ENCODE measurements around the gene WDR70. TPM values are rescaled to one million over a fixed set of nuclear protein-coding genes. Genes with fewer than 3 reads are reported as not detected.

WDR70 gene
- polyA plus RNA-seq, 1 of the 3 experiments (the other 2 are of a cell fraction) = 14.2 TPM

GRCh38 chr5:37723162-37723961 lies 344.2 kb downstream of the WDR70 start (continued):
- no peak for TF ChIP-seq NFIC (IDR thresholded peaks at IDR 0.05; ENCODE audit: borderline replicate concordance)

GRCh38 chr5:37724395-37725125 lies 345.4 kb downstream of the WDR70 start:
- ChIA-PET POLR2A (no interaction called here), CTCF (interaction anchor here (0.7 to 2.0 kb wide), 3 partner anchors 11 to 29 kb away, joined by 3 to 7 read pairs (median 3); no protein-coding TSS in a partner anchor)
- Histone ChIP-seq H3K9me3 (no peaks in the 10 kb centered on the region), H3K79me2 (ENCODE audit: insufficient read depth) (no peaks in the 10 kb centered on the region), H3K36me3 (replicated peaks in 1 of 2; ENCODE audit: control insufficient read depth in 1 of 2, insufficient read depth in 2 of 2, low read length in 1 of 2) (peaks cover 14% of the 10 kb centered on the region in 2 experiments), H4K20me1 (ENCODE audit: insufficient read depth) (no peaks in the 10 kb centered on the region), H3K4me2 (peak overlapping the region; percentile 32), H3K27me3 (ENCODE audit: insufficient read depth) (no peaks in the 10 kb centered on the region), H3K27ac (ENCODE audit: low read depth in 2 of 2, low read length in 1 of 2) (peak overlapping the region; percentile 30 to 92; a peak in 3 of 4 replicates), H3K9ac (peak overlapping the region; percentile 45; the same call in 1 of the 2 replicates), H2AFZ (ENCODE audit: low read depth) (no peak overlapping the region), H3F3A (replicated peaks; ENCODE audit: insufficient read depth) (peaks cover 53% of the 10 kb centered on the region), H3K4me3 (ENCODE audit: low read depth in 2 of 2, low read length in 1 of 2) (no peak overlapping the region), H3K4me1 (ENCODE audit: control insufficient read depth in 1 of 2, insufficient read depth in 2 of 2, low read depth in 1 of 2, low read length in 1 of 2) (peaks cover 18 to 56% of the 10 kb centered on the region in 2 experiments), H3K9me2 (no peaks in the 10 kb centered on the region)
- no peak for DNase-seq
- WGBS (ENCODE audit: low lambda C conversion rate) = 40% methylated on average over 8 of the region's 8 CpGs
- TF ChIP-seq TCF12 (IDR thresholded peaks at IDR 0.05) = peak; percentile 93
- peak; percentile 61; the same call in 1 of the 2 replicates for TF ChIP-seq RXRA (IDR thresholded peaks at IDR 0.05; ENCODE audit: borderline replicate concordance, low read depth)
- peak; percentile 86 for TF ChIP-seq PBX3 (IDR thresholded peaks at IDR 0.05)
- TF ChIP-seq POLR2AphosphoS5 (IDR thresholded peaks at IDR 0.05; ENCODE audit: low read depth, low read length) = peak; percentile 49; the same call in 1 of the 2 replicates
- peak; percentile 73 for TF ChIP-seq JUND (IDR thresholded peaks at IDR 0.05)
- TF ChIP-seq FOXM1 (IDR thresholded peaks at IDR 0.05; ENCODE audit: low read depth) = peak; percentile 91
- peak; percentile 66; the same call in 1 of the 2 replicates for TF ChIP-seq TEAD4 (IDR thresholded peaks at IDR 0.05; ENCODE audit: borderline replicate concordance, insufficient read depth)
- TF ChIP-seq, protein P1, sequence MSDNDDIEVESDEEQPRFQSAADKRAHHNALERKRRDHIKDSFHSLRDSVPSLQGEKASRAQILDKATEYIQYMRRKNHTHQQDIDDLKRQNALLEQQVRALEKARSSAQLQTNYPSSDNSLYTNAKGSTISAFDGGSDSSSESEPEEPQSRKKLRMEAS (IDR thresholded peaks at IDR 0.05; ENCODE audit: low read depth) = no peak; the same call in 1 of the 2 replicates
- no peak for TF ChIP-seq SIN3A (IDR thresholded peaks at IDR 0.05; ENCODE audit: borderline replicate concordance, low read depth, low read length)
- TF ChIP-seq FOXJ3 (CRISPR knock-in tag; IDR thresholded peaks at IDR 0.05) = no peak
- peak; percentile 33 for TF ChIP-seq CTCF (IDR thresholded peaks at IDR 0.05)
- peak; percentile 8; the same call in 1 of the 2 replicates for TF ChIP-seq TAF1 (IDR thresholded peaks at IDR 0.05; ENCODE audit: borderline replicate concordance, low read depth, low read length)
- peak; percentile 66 for TF ChIP-seq NFIC (IDR thresholded peaks at IDR 0.05; ENCODE audit: borderline replicate concordance)
- TF ChIP-seq EZH2phosphoT487 (IDR thresholded peaks at IDR 0.05; ENCODE audit: borderline replicate concordance, low read depth) = no peak
- TF ChIP-seq EP300 (IDR thresholded peaks at IDR 0.05; ENCODE audit: borderline replicate concordance in 1 of 2, low read depth in 1 of 2, low read length in 1 of 2) = peak; percentile 61 to 85; a peak in 3 of 4 replicates
- TF ChIP-seq CHD2 (IDR thresholded peaks at IDR 0.05; ENCODE audit: low read length, partially characterized antibody) = no peak
- TF ChIP-seq FOSL2 (IDR thresholded peaks at IDR 0.05; ENCODE audit: borderline replicate concordance, low read depth) = peak; percentile 73
- TF ChIP-seq REST (IDR thresholded peaks at IDR 0.05; ENCODE audit: low read depth, low read length) = no peak
- 0 out of 2 replicates have a peak, but pooled peaks have one; percentile 24 for TF ChIP-seq ELF1 (IDR thresholded peaks at IDR 0.05)
- TF ChIP-seq USF2 (IDR thresholded peaks at IDR 0.05; ENCODE audit: borderline replicate concordance, low read depth, low read length) = no peak
